ENCODE data around the gene AFF3. TPM values are rescaled to one million over a fixed set of nuclear protein-coding genes. Genes with fewer than 3 reads are reported as not detected.

AFF3 gene
- total and polyA plus RNA-seq, 10 of the 15 experiments (the other 5 are each of a cell fraction or from before 2014, with no cell fraction given), result 0.26 to 5.5 (median 3.0) TPM

GRCh38 chr2:99754210-99754609 lies 388.2 kb downstream of the AFF3 start:
- no peak overlapping the region for H2AFZ ChIP-seq (ENCODE audit: control insufficient read depth, low read depth, low read length)
- H3K4me2 ChIP-seq (ENCODE audit: control insufficient read depth, insufficient read depth), result no peak overlapping the region
- intact Hi-C loops (cut with micrococcal nuclease; ENCODE audit: unreplicated experiment), result no loop called here
- ChIA-PET SMC1A (ENCODE audit: uncharacterized antibody, unreplicated experiment) (no interaction called here), CTCF (no interaction called here), RAD21 (ENCODE audit: unreplicated experiment) (no interaction called here), POLR2A (no interaction called here)
- 40% methylated on average over 4 of the region's 4 CpGs for WGBS (ENCODE audit: insufficient coverage, insufficient replicate concordance, low lambda C conversion rate, missing lambda C conversion rate)
- H3K4me1 ChIP-seq (ENCODE audit: control insufficient read depth, insufficient read depth, low read length), result no peaks in the 10 kb centered on the region
- no peak overlapping the region for H3K9ac ChIP-seq (ENCODE audit: control insufficient read depth, insufficient read depth, low read length)
- no peak for FAIRE-seq
- no peak overlapping the region for H3K4me3 ChIP-seq
- H3K27me3 ChIP-seq (replicated peaks in 1 of 2; ENCODE audit: control insufficient read depth in 2 of 2, insufficient read depth in 2 of 2, low read length in 1 of 2), result no peaks in the 10 kb centered on the region
- DNase-seq (ENCODE audit: low read depth, low spot score), result no peak
- H3K9me3 ChIP-seq (replicated peaks; ENCODE audit: control insufficient read depth, insufficient read depth, low read length), result no peaks in the 10 kb centered on the region
- no peaks in the 10 kb centered on the region for H3K36me3 ChIP-seq (ENCODE audit: control insufficient read depth in 2 of 2, insufficient read depth in 2 of 2, low read length in 1 of 2)
- in situ Hi-C loops (cut with MboI), result no loop called here
- H3K27ac ChIP-seq (ENCODE audit: control insufficient read depth, insufficient read depth), result no peak overlapping the region
- TF ChIP-seq CREB1 (IDR thresholded peaks at IDR 0.05; ENCODE audit: low read depth), result no peak
- no peak for TF ChIP-seq TCF3 (IDR thresholded peaks at IDR 0.05; ENCODE audit: borderline replicate concordance, insufficient read depth, low read depth, low read length)
- peak; percentile 58 for TF ChIP-seq BCL3 (IDR thresholded peaks at IDR 0.05; ENCODE audit: borderline replicate concordance, insufficient read depth, low read depth, low read length, poor library complexity, severe bottlenecking)
- no peak for TF ChIP-seq E4F1 (IDR thresholded peaks at IDR 0.05; ENCODE audit: borderline replicate concordance, partially characterized antibody)
- TF ChIP-seq KAT2A (conservative IDR thresholded peaks at IDR 0.05; ENCODE audit: control insufficient read depth, low read depth, low read length), result no peak
- TF ChIP-seq GATAD2B (conservative IDR thresholded peaks at IDR 0.05; ENCODE audit: low read depth), result no peak
- TF ChIP-seq MLLT1 (IDR thresholded peaks at IDR 0.05), result no peak
- H3K79me2 ChIP-seq (ENCODE audit: control insufficient read depth, insufficient read depth, low read length), result no peaks in the 10 kb centered on the region
- no TSS peak for BruUV-seq (replicated peaks)
- no peak for ATAC-seq
- no peaks in the 10 kb centered on the region for H4K20me1 ChIP-seq (ENCODE audit: control insufficient read depth, insufficient read depth)

Measured in GM12878 (cell line).